ENCODE results near the gene ISM1.

DNA sequence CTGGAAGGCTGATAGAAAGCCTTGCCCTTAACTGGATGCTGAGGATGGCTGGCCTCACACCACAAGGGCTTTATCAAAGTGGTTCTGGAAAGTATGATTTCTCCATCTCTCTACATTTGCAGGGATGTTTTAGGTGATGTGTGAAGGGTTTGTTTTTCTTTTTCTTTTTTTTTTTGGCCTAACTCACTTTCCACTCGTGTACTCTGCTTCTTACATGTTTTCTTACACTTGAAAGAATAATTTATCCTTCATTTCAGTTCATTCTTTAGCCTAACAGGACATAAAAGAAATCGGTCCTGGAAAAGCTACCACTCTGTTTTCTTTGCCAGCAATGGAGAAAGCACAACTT, 41.2 kb downstream of the ISM1 start:
- TF ChIP-seq, protein P1, sequence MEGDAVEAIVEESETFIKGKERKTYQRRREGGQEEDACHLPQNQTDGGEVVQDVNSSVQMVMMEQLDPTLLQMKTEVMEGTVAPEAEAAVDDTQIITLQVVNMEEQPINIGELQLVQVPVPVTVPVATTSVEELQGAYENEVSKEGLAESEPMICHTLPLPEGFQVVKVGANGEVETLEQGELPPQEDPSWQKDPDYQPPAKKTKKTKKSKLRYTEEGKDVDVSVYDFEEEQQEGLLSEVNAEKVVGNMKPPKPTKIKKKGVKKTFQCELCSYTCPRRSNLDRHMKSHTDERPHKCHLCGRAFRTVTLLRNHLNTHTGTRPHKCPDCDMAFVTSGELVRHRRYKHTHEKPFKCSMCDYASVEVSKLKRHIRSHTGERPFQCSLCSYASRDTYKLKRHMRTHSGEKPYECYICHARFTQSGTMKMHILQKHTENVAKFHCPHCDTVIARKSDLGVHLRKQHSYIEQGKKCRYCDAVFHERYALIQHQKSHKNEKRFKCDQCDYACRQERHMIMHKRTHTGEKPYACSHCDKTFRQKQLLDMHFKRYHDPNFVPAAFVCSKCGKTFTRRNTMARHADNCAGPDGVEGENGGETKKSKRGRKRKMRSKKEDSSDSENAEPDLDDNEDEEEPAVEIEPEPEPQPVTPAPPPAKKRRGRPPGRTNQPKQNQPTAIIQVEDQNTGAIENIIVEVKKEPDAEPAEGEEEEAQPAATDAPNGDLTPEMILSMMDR (IDR thresholded peaks at IDR 0.05), result no peak
- TF ChIP-seq POLR2A (IDR thresholded peaks at IDR 0.05), result no peak
- no peak for TF ChIP-seq EP300 (IDR thresholded peaks at IDR 0.05)

All from stomach (tissue), 4 donors.